ENCODE results near the gene PRKN.

PRKN gene

DNA sequence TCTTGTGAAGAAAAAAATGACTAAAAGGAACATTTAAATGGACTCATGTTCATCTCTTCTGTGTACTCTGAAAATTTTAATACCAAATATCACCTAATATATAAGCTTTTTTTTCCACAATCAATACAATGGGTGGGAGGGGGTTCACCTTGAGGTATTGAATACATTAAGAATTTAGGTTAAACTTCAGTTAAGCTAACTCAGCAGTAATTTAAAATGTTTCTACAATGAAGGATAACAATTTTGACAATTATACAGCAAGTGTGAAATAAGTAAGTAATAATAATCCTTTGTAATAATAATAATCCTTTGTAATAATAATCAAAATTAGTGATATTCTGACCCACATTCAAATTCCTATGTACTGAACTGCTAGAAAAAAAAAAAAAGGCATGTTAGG, 136.0 kb downstream of the PRKN start:
- H3K27ac ChIP-seq = no peak overlapping the region
- TF ChIP-seq, protein P1, sequence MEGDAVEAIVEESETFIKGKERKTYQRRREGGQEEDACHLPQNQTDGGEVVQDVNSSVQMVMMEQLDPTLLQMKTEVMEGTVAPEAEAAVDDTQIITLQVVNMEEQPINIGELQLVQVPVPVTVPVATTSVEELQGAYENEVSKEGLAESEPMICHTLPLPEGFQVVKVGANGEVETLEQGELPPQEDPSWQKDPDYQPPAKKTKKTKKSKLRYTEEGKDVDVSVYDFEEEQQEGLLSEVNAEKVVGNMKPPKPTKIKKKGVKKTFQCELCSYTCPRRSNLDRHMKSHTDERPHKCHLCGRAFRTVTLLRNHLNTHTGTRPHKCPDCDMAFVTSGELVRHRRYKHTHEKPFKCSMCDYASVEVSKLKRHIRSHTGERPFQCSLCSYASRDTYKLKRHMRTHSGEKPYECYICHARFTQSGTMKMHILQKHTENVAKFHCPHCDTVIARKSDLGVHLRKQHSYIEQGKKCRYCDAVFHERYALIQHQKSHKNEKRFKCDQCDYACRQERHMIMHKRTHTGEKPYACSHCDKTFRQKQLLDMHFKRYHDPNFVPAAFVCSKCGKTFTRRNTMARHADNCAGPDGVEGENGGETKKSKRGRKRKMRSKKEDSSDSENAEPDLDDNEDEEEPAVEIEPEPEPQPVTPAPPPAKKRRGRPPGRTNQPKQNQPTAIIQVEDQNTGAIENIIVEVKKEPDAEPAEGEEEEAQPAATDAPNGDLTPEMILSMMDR (conservative IDR thresholded peaks at IDR 0.05) = no peak

DNA sequence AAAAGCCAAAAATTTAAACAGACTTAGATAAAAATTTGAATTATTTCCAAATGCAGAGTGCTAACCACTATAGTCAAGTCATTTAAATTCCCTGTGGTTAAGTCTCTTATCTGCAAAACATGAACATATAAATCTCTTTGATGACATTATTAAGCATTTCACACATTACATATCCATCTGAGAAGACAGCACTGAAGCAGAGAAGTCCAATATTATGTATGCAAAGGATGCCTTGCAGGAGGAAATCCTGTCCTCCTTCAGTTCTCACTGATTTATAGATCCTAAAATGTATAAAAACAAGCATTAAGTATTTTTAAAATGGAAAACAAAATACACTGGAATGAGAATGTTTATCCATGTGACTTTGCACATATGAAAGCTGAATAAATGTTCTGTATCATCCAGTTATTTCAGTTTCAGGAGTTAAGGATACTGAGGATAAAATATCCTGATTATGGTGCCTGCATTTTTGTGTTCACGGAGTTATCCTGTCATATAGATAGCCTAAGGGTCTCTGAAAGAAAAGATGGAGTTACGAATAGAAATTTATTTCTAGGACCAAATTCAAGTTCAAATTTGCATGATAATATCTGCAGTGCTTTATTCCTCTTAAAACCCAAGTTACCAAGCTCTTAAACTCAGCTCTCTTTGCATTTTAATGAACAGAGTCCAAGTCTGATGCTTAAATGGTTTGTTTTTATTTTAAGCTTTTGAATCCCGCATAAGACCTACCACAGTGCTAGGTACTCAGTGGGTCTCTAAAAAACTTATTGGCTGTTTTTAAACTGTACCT, 145.4 kb downstream of the PRKN start:
- TF ChIP-seq, protein P1 (conservative IDR thresholded peaks at IDR 0.05) = no peak
- no peak overlapping the region for H3K27ac ChIP-seq

DNA sequence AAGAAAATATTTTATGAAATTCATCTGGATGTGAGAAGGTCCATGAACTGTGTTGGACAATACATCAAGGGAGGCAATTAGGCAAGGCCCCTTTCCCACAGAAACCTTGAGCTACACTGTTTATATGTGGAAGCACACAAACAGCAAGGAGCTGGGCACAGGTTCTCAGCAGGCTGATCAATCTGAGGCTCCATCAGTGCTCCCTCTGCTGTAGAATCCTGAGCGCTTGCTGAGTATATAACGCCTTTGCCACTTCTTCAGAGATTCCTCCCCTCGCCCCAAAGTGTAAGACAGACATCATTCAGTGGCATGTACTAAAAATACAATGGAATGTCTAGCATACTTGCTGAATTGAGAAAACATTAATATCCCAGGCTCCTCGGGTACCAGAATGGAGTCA, 146.9 kb downstream of the PRKN start:
- H3K27ac ChIP-seq = no peak overlapping the region
- TF ChIP-seq, protein P1 (conservative IDR thresholded peaks at IDR 0.05) = no peak

DNA sequence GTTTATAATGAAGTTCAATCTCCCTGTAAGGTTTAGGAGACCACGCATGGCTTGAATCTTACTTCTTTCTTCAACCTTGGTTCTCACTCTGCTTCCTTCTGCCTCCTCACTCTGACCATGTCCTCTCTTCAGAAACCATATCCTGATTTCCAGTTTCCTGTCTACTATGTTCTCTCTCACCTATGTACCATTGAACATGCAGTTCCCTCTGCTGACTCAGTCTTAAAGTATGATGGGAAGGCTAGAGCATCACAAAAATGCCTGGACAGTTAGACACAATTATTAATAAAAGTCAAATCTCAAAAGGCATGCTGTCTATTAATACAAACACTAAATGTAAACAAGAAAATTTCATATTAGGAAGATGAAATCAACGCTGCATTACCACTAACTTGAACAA, 151.6 kb downstream of the PRKN start:
- no peak overlapping the region for H3K27ac ChIP-seq
- TF ChIP-seq, protein P1 (conservative IDR thresholded peaks at IDR 0.05) = no peak

DNA sequence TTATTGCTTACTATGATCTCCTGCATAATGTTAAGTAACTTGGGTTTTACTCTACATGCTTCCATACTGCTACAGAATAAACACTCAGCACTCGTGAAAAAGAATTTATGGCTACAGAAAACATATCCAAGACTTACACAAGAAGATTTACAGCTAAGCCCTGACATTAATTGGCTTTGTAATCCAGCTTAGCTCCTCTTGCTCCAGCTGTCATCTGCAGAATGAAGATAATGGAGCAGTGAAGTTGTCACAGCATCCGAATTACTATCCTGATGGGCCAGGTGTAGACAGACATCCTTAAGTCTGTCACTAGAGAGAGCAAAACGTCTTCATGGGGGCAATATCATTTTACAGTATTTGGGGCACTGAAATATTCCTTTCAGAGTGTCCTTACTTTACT, 155.3 kb downstream of the PRKN start:
- H3K27ac ChIP-seq = no peak overlapping the region
- TF ChIP-seq, protein P1 (conservative IDR thresholded peaks at IDR 0.05) = no peak

DNA sequence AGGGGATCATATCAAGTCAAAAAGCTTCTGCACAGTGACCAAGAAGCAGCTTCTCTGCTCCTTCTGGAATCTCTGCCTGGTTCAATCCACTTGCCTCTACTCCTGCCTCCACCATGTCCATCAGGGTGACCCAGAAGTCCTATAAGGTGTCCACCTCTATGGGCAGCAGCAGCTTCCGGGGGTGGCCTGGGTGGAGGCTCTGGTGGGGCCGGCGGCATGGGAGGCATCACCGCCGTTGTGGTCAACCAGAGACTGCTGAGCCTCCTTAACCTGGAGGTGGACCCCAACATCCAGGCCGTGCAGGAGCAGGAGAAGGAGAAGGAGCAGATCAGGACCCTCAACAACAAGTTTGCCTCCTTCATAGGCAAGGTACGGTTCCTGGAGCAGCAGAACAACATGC, 159.3 kb downstream of the PRKN start:
- no peak overlapping the region for H3K27ac ChIP-seq
- TF ChIP-seq, protein P1 (conservative IDR thresholded peaks at IDR 0.05) = no peak

DNA sequence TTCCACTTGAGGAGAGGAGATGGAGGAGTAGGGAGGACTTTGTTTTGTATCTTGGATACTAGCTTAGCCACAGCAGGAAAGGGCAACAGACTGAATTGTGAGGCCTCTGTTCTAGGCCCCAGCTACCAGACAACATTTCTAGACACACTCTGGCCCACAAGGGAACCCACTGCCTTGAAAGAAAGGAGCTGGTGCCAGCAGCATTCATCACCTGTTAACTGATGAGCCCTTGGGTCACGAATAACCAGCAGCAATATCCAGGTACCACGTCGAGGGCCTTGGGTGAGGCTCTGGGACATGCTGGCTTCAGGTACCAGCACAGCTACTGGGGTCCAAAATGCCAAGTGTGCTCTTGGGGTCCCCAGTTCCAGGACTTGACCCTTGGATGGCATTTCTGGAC, 165.5 kb downstream of the PRKN start:
- TF ChIP-seq, protein P1 (conservative IDR thresholded peaks at IDR 0.05) = no peak
- no peak overlapping the region for H3K27ac ChIP-seq

All from VCaP (cell line).